HCT116 (cell line): ENCODE results near the gene GASK1A.

Source experiments
- EZH2 ChIP-seq: fragments of 200-600 bp; sonication (generic); IDR thresholded peaks from 2 replicates; pipeline ENCODE4 v1.6.1; 2017; ENCODE audit warnings: antibody characterized with exemption, mixed run types
- EZH2phosphoT487 ChIP-seq: fragments of 200-600 bp; IDR thresholded peaks from 2 replicates; pipeline ENCODE4 v1.6.1; 2018; ENCODE audit warnings: antibody characterized with exemption, borderline replicate concordance
- POLR2A ChIP-seq: IDR thresholded peaks from 2 replicates; pipeline ENCODE4 v1.7.0; 2011; ENCODE audit warnings: borderline replicate concordance; ENCODE audit not compliant: insufficient read depth, insufficient read length; ENCODE audit errors: extremely low read depth
- ZFX ChIP-seq: fragments of 450-650 bp; IDR thresholded peaks from 2 replicates; pipeline ENCODE4 v1.6.1; 2017
- TF ChIP-seq, protein P1 (sequence below), 3 experiments: fragments of 200-600 bp in 1 of 3; sonication (generic) in 1 of 3; IDR thresholded peaks in 2 of 3; conservative IDR thresholded peaks in 1 of 3; 2 replicates each; pipeline ENCODE4 v1.5.1; 2012 to 2017; ENCODE audit warnings: low read depth in 2 of 3, low read length in 2 of 3, antibody characterized with exemption in 1 of 3, borderline replicate concordance in 1 of 3, control low read depth in 1 of 3, mild to moderate bottlenecking in 1 of 3, mixed read lengths in 1 of 3, mixed run types in 1 of 3, moderate library complexity in 1 of 3; ENCODE audit not compliant: insufficient read depth in 1 of 3

- TF ChIP-seq, protein P1, sequence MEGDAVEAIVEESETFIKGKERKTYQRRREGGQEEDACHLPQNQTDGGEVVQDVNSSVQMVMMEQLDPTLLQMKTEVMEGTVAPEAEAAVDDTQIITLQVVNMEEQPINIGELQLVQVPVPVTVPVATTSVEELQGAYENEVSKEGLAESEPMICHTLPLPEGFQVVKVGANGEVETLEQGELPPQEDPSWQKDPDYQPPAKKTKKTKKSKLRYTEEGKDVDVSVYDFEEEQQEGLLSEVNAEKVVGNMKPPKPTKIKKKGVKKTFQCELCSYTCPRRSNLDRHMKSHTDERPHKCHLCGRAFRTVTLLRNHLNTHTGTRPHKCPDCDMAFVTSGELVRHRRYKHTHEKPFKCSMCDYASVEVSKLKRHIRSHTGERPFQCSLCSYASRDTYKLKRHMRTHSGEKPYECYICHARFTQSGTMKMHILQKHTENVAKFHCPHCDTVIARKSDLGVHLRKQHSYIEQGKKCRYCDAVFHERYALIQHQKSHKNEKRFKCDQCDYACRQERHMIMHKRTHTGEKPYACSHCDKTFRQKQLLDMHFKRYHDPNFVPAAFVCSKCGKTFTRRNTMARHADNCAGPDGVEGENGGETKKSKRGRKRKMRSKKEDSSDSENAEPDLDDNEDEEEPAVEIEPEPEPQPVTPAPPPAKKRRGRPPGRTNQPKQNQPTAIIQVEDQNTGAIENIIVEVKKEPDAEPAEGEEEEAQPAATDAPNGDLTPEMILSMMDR (IDR thresholded peaks at IDR 0.05 in 2 of 3, conservative IDR thresholded peaks at IDR 0.05 in 1 of 3; ENCODE audit: borderline replicate concordance in 1 of 3, insufficient read depth in 1 of 3, low read depth in 2 of 3, low read length in 2 of 3), result no peak
- TF ChIP-seq POLR2A, result no peak
- no peak for TF ChIP-seq EZH2phosphoT487
- TF ChIP-seq ZFX, result no peak
- TF ChIP-seq EZH2, result no peak
Observed at GRCh38 chr3:43055393-43055792, 76.3 kb downstream of the GASK1A start.
